ENCODE measurements around the gene GK2.

GRCh38 chr4:79381161-79381560 lies 26.9 kb downstream of the GK2 start:
- TF ChIP-seq CTCF (IDR thresholded peaks at IDR 0.05; ENCODE audit: poor library complexity, severe bottlenecking) (no peak), RAD21 (conservative IDR thresholded peaks at IDR 0.05) (no peak), POLR2AphosphoS5 (IDR thresholded peaks at IDR 0.05) (no peak), EP300 (conservative IDR thresholded peaks at IDR 0.05; ENCODE audit: poor library complexity, severe bottlenecking) (no peak)

Measured in neural cell (in vitro differentiated cells).